ENCODE measurements around the gene CD300LF. TPM values are rescaled to one million over a fixed set of nuclear protein-coding genes. Genes with fewer than 3 reads are reported as not detected.

The CD300LF gene
- total RNA-seq, 1 donor from 2014 or later, result 0.46 TPM

DNA sequence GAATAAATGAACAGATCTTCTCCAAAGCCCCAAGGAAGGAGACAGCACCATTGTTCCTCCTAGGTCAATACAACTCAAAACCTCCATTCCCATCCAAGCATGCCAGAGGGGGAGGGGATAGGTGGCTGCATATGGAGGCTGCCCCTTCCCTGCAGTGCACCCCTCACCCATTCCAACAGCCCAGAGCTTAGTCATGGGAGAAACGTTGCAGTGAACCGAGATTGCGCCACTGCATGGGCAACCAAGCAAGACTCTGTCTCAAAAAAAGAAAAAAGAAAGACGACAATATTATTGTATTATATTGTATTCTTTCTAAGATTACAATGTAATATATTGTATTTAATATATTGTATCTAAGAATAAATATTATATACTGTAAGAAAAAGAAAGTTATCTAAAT, 52.8 kb downstream of the CD300LF start:
- intact Hi-C loops (cut with DNase I), result loop anchor here (5.0 kb wide), 1 partner anchor 77 kb away; the partner anchor contains the start of gene RAB37
- DNase-seq (ENCODE audit: low spot score), result no peak

GRCh38 chr17:74658620-74659019, 54.1 kb downstream of the CD300LF start:
- intact Hi-C loops (cut with DNase I), result loop anchor here (5.0 kb wide), 1 partner anchor 79 kb away; the partner anchor contains the start of gene RAB37
- DNase-seq (ENCODE audit: low spot score), result no peak

- intact Hi-C loops (cut with DNase I), result loop anchor here (5.0 kb wide), 1 partner anchor 83 kb away; the partner anchor contains the start of gene RAB37
- DNase-seq (ENCODE audit: low spot score), result no peak
These were observed 58.0 kb downstream of the CD300LF start for GRCh38 chr17:74654742-74655141.

- no peak for DNase-seq (ENCODE audit: low spot score)
- intact Hi-C loops (cut with DNase I), result no loop called here
These were observed 60.7 kb downstream of the CD300LF start for GRCh38 chr17:74652020-74652419.

DNA sequence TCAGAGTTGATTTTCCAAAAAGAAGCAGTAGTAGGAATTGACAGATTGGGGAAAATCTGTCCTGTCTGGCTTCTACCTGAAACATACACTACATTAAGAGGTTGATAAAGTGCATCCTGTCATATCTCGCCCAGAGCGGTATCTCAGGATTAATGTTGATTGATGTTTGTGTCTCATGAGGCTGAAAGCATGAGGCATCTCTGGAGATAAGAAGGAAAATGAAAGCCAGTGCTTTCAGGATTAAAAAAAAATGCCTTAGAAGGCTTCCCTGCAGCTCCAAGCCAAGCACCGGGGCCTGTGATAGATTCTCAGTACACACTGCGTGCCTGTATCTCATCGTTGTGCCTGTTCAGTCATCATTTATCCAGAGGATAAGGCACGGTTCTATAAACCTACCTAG, 62.8 kb downstream of the CD300LF start:
- no peak for DNase-seq (ENCODE audit: low spot score)
- intact Hi-C loops (cut with DNase I), result no loop called here

DNA sequence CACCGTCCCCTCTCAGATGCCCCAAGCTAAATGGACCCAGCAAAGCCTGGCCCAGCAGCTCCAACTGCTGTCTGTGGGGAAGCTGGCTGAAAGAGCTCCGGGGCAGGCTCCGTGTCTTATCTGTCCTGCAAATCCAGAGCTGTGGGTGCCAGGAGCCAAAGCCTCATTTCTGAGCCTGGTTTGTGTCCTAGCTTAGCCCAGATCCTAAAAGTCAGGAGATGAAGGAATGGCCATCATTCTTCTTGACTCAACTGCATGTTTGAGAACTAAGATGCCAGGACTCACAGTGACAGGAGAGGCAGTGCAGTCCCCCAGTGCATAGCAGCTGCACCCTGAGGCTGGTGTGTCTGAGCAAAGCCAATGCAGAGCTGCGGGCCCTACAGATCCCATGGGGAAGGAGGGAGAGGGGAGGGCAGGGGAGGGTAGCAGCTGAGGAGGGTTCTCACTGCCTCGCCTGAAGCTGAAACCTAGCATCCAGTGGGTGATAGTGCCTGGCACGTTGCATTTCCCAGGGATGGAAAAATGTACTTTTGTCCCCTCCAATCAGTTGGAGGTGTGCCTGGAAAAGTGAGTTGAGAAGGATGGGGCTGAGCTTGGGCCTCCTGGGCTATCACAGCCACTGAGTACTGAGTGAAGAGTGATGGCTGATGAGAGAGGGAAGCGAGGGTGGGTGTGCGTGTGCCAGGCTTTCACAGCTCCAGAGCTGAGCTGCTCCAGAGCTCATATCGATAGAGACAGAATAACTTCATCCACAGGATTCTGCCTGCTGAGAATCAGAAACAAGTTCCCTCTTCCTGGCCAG, 64.7 kb downstream of the CD300LF start:
- DNase-seq (ENCODE audit: low spot score), result no peak

DNA sequence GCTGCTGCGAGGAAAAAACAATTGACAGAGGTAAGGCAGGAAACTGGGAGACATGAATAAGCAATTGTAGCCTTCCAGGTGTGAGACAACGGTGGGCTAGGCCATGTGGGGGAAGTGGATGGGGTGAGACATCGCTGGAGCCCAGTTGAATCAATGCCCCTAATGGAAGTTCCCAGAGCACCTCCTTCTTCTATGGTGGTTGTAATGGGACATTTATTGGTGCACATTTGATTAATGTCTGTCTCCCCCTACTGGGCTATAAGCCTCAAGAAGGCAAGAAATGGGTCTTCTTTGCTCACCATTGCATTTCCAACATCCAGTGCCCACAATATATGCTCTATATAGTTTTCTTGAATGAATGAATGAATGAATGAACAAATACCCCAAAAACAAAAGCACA, 66.5 kb downstream of the CD300LF start:
- intact Hi-C loops (cut with DNase I), result no loop called here
- DNase-seq (ENCODE audit: low spot score), result no peak

More for the DNA sequence above, 64.7 kb downstream of the CD300LF start:
- intact Hi-C loops (cut with DNase I), result no loop called here

DNA sequence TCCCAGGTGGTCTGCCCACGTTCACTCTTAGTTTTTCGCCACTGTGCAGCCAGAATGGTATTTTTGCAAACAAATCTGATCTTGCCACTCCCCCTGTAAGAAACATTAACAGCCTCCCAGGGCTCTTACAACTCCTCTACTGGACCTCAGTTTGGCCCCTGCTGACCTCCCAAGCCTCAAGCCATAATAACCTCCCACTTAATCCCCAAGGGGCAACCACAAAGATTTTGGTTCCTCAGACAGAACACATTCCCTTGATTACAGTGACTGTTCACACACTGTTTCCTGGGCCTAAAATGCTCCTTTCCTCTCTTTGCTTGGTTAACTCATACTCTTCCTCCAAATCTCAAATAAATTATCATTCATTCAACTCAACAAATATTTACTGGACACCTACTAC, 67.7 kb downstream of the CD300LF start:
- no peak for DNase-seq (ENCODE audit: low spot score)
- intact Hi-C loops (cut with DNase I), result no loop called here

GRCh38 chr17:74644419-74644818, 68.3 kb downstream of the CD300LF start:
- no peak for DNase-seq (ENCODE audit: low spot score)
- intact Hi-C loops (cut with DNase I), result no loop called here

Small RNAs within 50 kb of the gene (microRNA-seq; reads per million reads assigned to microRNA genes)
- gene MIR3615, result 10.7 reads per million, percentile 23 among the genes with 10 or more reads in this experiment

Other genes starting within 250 kb of the CD300LF start
- gene CD300A, start 246.3 kb downstream of the CD300LF start, total RNA-seq, result 2.6 TPM
- gene CD300LB, start 181.4 kb downstream of the CD300LF start, total RNA-seq, result not detected
- 0.24 TPM for gene CD300C, start 166.8 kb downstream of the CD300LF start, total RNA-seq
- not detected for gene CD300H, start 145.4 kb downstream of the CD300LF start, total RNA-seq
- gene CD300LD, start 120.6 kb downstream of the CD300LF start, total RNA-seq, result not detected
- gene CD300E, start 89.2 kb downstream of the CD300LF start, total RNA-seq, result 0.67 TPM
- gene RAB37, start 24.3 kb upstream of the CD300LF start, total RNA-seq, result 0.94 TPM
- 10.1 TPM for gene NHERF1, start 35.7 kb upstream of the CD300LF start, total RNA-seq
- gene NAT9, start 63.4 kb upstream of the CD300LF start, total RNA-seq, result 27.6 TPM
- 0.70 TPM for gene GRIN2C, start 147.0 kb upstream of the CD300LF start, total RNA-seq
- 3.9 TPM for gene FDXR, start 160.1 kb upstream of the CD300LF start, total RNA-seq
- gene FADS6, start 180.7 kb upstream of the CD300LF start, total RNA-seq, result not detected
- gene USH1G, start 210.3 kb upstream of the CD300LF start, total RNA-seq, result not detected
- gene OTOP2, start 211.3 kb upstream of the CD300LF start, total RNA-seq, result not detected
- gene OTOP3, start 223.0 kb upstream of the CD300LF start, total RNA-seq, result not detected

All from cardiac septum (tissue), 1 donor.